Sigmoid colon (tissue), 7 donors: ENCODE measurements around the gene BRD3. TPM values are rescaled to one million over a fixed set of nuclear protein-coding genes. Genes with fewer than 3 reads are reported as not detected.

ENCODE experiments used
- DNase-seq: peaks from one replicate; pipeline ENCODE4 v3.0.0-alpha.2; 2019
- H3K27ac ChIP-seq, 4 donors: fragments of 200-600 bp; sonication (generic); one replicate each; pipeline ENCODE4 v1.5.1; 2016 to 2019; ENCODE audit warnings: mild to moderate bottlenecking in 1 of 4
- H3K27me3 ChIP-seq, 3 donors: fragments of 200-600 bp; sonication (generic); one replicate each; pipeline ENCODE4 v1.5.1; 2019; ENCODE audit warnings: mild to moderate bottlenecking in 1 of 3
- H3K36me3 ChIP-seq, 4 donors: fragments of 200-600 bp; sonication (generic); one replicate each; pipeline ENCODE4 v1.5.1; 2016 to 2019
- H3K4me1 ChIP-seq, 4 donors: fragments of 200-600 bp; sonication (generic); one replicate each; pipeline ENCODE4 v1.5.1; 2017 to 2019
- H3K4me3 ChIP-seq, 4 donors: fragments of 200-600 bp; sonication (generic); one replicate each; pipeline ENCODE4 v1.5.1; 2017 to 2019; ENCODE audit warnings: mild to moderate bottlenecking in 2 of 4, moderate library complexity in 1 of 4
- H3K9me3 ChIP-seq, 4 donors: fragments of 200-600 bp in 3 of 4; sonication (generic) in 3 of 4; one replicate each; pipeline versions ENCODE4 v1.5.1 to v1.6.1; 2013 to 2019
- CTCF ChIP-seq, 4 experiments: fragments of 450-650 bp in 3 of 4; fragments of 200-600 bp in 1 of 4; IDR thresholded peaks; one replicate each; pipeline ENCODE4 v1.5.1; 2016 to 2019; ENCODE audit warnings: antibody characterized with exemption in 4 of 4, mild to moderate bottlenecking in 3 of 4, moderate library complexity in 2 of 4
- EP300 ChIP-seq, 4 donors: sonication (generic); formaldehyde crosslinking; IDR thresholded peaks; one replicate each; pipeline ENCODE4 v1.6.1; 2017; ENCODE audit warnings: antibody characterized with exemption in 4 of 4
- POLR2A ChIP-seq, 2 donors: fragments of 450-650 bp; IDR thresholded peaks; one replicate each; pipeline ENCODE4 v1.6.1; 2016; ENCODE audit warnings: antibody characterized with exemption in 2 of 2, mild to moderate bottlenecking in 2 of 2, moderate library complexity in 2 of 2
- POLR2AphosphoS5 ChIP-seq, 4 donors: sonication (generic); formaldehyde crosslinking; IDR thresholded peaks; one replicate each; pipeline ENCODE4 v1.6.1; 2017; ENCODE audit warnings: antibody characterized with exemption in 4 of 4
- WGBS, 2 donors: extraction: QIAGEN DNeasy Blood & Tissue Kit; methylation state at CpG; one replicate each; pipeline ENCODE4 v1.1.7; 2013; 5-methylcytosine and 5-hydroxymethylcytosine counted together
- intact Hi-C: fragments of 100-400 bp; cut with DNase I; formaldehyde crosslinking; loops from one replicate; pipeline ENCODE4 v1.15.1; 2023
- polyA plus RNA-seq, 3 donors: library from polyadenylated mRNA; stranded (reverse); fragments of 200-250 nt; gene quantifications; one replicate each; pipeline ENCODE4 v1.2.3, GENCODE V29; 2013
- total RNA-seq, 4 donors: library from RNA; depleted of rRNA; stranded (reverse); fragments of >200 nt; gene quantifications; one replicate each; pipeline ENCODE4 v1.1.0, GENCODE V29; 2016
- donor health status: healthy with polysubstance abuse.
- donor health status: Bipolar disorder and iron deficiency.
- donor health status: healthy.

BRD3 gene
- total and polyA plus RNA-seq, 7 donors: 4.4 to 34.5 (median 21.8) TPM

DNA sequence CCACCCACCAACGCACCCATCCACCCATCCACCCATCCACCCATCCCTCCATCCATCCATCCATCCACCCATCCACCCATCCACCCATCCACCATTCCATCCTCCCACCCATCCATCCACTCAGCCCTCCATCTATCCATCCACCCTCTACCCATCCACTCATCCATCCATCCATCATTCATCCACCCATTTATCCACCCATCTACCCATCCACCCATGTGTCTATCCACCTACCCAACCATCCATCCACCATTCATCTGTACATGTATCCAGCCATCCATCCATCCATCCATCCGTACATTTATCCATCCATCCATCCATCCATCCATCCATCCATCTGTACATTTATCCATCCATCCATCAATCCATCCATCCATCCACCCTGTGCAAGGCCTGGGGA lies 64.6 kb downstream of the BRD3 start:
- Histone ChIP-seq H3K9me3 (no peaks in the 10 kb centered on the region), H3K4me1 (no peaks in the 10 kb centered on the region), H3K27me3 (peaks cover 0 to 11% (median 0%) of the 10 kb centered on the region in 3 donors), H3K4me3 (no peak overlapping the region), H3K36me3 (no peaks in the 10 kb centered on the region), H3K27ac (no peak overlapping the region)
- 89 to 90% methylated on average over 2 of the region's 2 CpGs for WGBS, 2 donors
- intact Hi-C loops: no loop called here
- TF ChIP-seq POLR2AphosphoS5 (IDR thresholded peaks at IDR 0.05) (no peak), CTCF (IDR thresholded peaks at IDR 0.05) (no peak), EP300 (IDR thresholded peaks at IDR 0.05) (no peak), POLR2A (IDR thresholded peaks at IDR 0.05) (no peak)
- DNase-seq: no peak

DNA sequence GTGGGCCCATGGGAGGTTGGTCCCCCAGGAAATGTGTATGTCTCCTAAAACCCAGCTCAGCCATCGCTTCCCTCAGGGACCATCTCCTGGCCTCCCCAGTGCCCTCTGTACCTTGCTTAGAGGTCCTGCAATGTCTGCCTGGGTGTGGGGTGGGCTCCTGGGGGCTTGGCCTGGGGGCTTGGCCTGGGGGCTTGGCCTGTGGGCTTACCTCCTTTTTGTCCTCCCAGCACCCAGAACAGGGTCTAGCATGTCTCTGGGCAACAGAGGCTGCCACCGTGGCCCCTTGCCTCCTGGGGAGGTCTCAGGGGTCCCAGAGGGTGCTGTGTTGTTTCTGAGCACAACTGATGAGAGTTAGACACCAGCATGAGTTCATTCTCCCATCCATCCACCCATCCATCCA lies 65.0 kb downstream of the BRD3 start:
- H3K4me1 ChIP-seq: no peaks in the 10 kb centered on the region
- no peaks in the 10 kb centered on the region for H3K9me3 ChIP-seq
- intact Hi-C loops: no loop called here
- TF ChIP-seq CTCF (IDR thresholded peaks at IDR 0.05) (no peak), POLR2AphosphoS5 (IDR thresholded peaks at IDR 0.05) (no peak), POLR2A (IDR thresholded peaks at IDR 0.05) (no peak), EP300 (IDR thresholded peaks at IDR 0.05) (no peak)
- H3K36me3 ChIP-seq: no peaks in the 10 kb centered on the region
- WGBS, 2 donors: 83 to 85% methylated on average over 2 of the region's 2 CpGs
- DNase-seq: no peak
- no peak overlapping the region for H3K27ac ChIP-seq
- no peak overlapping the region for H3K4me3 ChIP-seq
- peaks cover 0 to 11% (median 0%) of the 10 kb centered on the region in 3 donors for H3K27me3 ChIP-seq

DNA sequence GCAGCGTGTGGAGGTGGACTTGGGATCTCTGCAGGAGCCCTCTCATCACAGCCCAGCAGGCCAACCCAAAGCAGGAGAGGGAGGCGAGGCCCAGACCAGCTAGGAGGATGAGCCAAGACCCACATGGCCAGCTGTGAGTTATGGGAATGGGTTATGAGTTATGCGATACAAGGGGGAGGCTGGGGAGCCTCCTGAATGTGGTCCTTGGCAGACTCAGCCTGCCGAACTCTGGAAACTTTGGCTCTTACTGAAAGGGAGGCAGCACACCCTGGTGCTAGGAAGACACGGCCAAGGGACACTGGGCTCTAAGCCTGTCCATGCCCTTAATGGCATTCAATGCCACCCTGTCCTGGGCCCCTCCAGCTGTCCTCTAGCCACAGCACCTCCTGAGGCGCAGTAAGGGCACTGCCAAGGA lies 68.0 kb downstream of the BRD3 start:
- H3K4me1 ChIP-seq: no peaks in the 10 kb centered on the region
- H3K36me3 ChIP-seq: no peaks in the 10 kb centered on the region
- H3K27ac ChIP-seq: no peak overlapping the region
- intact Hi-C loops: no loop called here
- WGBS, 2 donors: 71 to 79% methylated on average over 6 of the region's 6 CpGs
- no peaks in the 10 kb centered on the region for H3K9me3 ChIP-seq
- no peak for TF ChIP-seq CTCF (IDR thresholded peaks at IDR 0.05)
- no peak for TF ChIP-seq POLR2AphosphoS5 (IDR thresholded peaks at IDR 0.05)
- no peak for TF ChIP-seq POLR2A (IDR thresholded peaks at IDR 0.05)
- no peak for TF ChIP-seq EP300 (IDR thresholded peaks at IDR 0.05)
- peaks cover 0 to 6% (median 0%) of the 10 kb centered on the region in 3 donors for H3K27me3 ChIP-seq
- DNase-seq: no peak
- no peak overlapping the region for H3K4me3 ChIP-seq

DNA sequence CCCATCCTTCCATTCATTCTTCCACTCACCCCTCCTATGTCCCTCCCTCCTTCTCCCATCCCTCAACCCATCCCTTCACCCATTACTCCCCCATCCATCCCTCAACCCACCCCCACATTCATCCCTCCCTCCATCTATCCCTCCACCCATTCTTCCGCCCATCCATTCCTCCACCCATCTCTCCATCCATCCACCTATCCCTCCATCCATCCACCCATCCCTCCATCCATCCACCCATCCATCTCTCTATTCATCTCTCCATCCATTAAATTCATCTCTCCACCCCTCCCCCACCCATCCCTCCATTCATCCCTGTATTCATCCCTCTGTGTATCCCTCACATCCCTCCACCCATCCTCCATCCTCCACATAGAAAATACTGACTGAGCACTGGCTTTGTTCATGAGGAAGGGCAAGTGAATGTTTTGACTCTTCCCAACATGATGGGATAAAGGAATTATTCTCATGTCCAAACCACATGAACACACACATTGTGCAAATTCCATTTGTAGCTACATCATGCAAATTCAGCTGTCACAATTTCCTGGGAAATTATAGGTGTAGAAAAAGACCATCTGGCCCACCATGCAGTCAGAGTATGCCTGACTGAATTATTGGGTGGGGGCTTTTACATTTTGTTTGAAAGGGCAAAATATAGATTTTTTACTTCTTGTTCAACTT lies 68.8 kb downstream of the BRD3 start:
- H3K4me3 ChIP-seq: no peak overlapping the region
- no peak for DNase-seq
- intact Hi-C loops: no loop called here
- no peaks in the 10 kb centered on the region for H3K36me3 ChIP-seq
- WGBS, 2 donors: 89 to 95% methylated on average over 1 of the region's 1 CpG
- peaks cover 0 to 5% (median 3%) of the 10 kb centered on the region in 4 donors for H3K4me1 ChIP-seq
- TF ChIP-seq CTCF (IDR thresholded peaks at IDR 0.05) (no peak), POLR2A (IDR thresholded peaks at IDR 0.05) (no peak), EP300 (IDR thresholded peaks at IDR 0.05) (no peak), POLR2AphosphoS5 (IDR thresholded peaks at IDR 0.05) (no peak)
- H3K9me3 ChIP-seq: no peaks in the 10 kb centered on the region
- peaks cover 0 to 5% (median 0%) of the 10 kb centered on the region in 3 donors for H3K27me3 ChIP-seq
- H3K27ac ChIP-seq: no peak overlapping the region

DNA sequence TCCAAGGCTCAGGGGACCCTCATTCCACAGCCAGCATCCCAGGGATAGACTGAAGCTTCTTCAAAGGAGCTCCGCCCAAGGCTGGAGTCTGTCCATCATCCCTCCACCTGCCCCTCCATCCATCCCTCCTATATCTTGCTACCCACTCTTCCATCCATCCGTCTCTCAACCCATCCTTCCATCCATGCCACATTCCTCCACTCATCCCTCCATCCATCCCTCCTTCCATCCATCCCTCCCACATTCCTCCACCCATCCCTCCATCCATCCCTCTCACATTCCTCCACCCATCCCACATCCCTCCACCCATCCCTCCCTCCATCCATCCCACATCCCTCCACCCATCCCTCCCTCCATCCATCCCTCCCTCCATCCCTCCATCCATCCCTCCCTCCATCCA lies 70.2 kb downstream of the BRD3 start:
- TF ChIP-seq POLR2A (IDR thresholded peaks at IDR 0.05): no peak
- no peak for TF ChIP-seq POLR2AphosphoS5 (IDR thresholded peaks at IDR 0.05)
- no peak for TF ChIP-seq EP300 (IDR thresholded peaks at IDR 0.05)
- TF ChIP-seq CTCF (IDR thresholded peaks at IDR 0.05): no peak
- no peak for DNase-seq
- Histone ChIP-seq H3K36me3 (no peaks in the 10 kb centered on the region), H3K27me3 (no peaks in the 10 kb centered on the region), H3K9me3 (no peaks in the 10 kb centered on the region), H3K4me3 (no peak overlapping the region), H3K4me1 (peaks cover 0 to 18% (median 12%) of the 10 kb centered on the region in 4 donors), H3K27ac (no peak overlapping the region)
- intact Hi-C loops: no loop called here
- 86 to 87% methylated on average over 2 of the region's 2 CpGs for WGBS, 2 donors
